H1 (cell line): ENCODE data around the gene LIMA1. TPM values are rescaled to one million over a fixed set of nuclear protein-coding genes. Genes with fewer than 3 reads are reported as not detected.

Experiments used
- CTCF ChIA-PET: fragments of 300-600 bp; sonication (Branson Sonifier 250); formaldehyde crosslinking; loops from one replicate; lab custom pipeline; 2021; ENCODE audit not compliant: partially characterized antibody; lab: Charles Lee
- POLR2A ChIA-PET: fragments of 300-600 bp; sonication (Branson Sonifier 250); formaldehyde crosslinking; loops from one replicate; lab custom pipeline; 2021; ENCODE audit warnings: inconsistent platforms; ENCODE audit not compliant: partially characterized antibody; lab: Charles Lee
- DNase-seq, 2 experiments: peaks; one replicate each; pipeline versions ENCODE4 v3.0.0 to v3.0.0-alpha.2; 2010 to 2022; ENCODE audit warnings: low spot score in 2 of 2, low read depth in 1 of 2, mixed read lengths in 1 of 2
- FAIRE-seq: peaks from 2 replicates; lab custom pipeline; 2011; peaks lifted over from hg19 to GRCh38; lab: Jason Lieb, UNC
- H2AFZ ChIP-seq: 2 replicates; pipeline ENCODE4 v1.8.1; 2012; ENCODE audit warnings: low read length, inconsistent platforms
- H2AK5ac ChIP-seq: 2 replicates; pipeline ENCODE4 v1.6.1; 2013; ENCODE audit warnings: low read depth, low read length
- H2BK120ac ChIP-seq: replicated peaks from 2 replicates; pipeline ENCODE3; 2013; ENCODE audit warnings: low read depth, low read length, inconsistent platforms
- H2BK12ac ChIP-seq: 2 replicates; pipeline ENCODE4 v1.6.1; 2013; ENCODE audit warnings: low read depth, low read length
- H2BK15ac ChIP-seq: 2 replicates; pipeline ENCODE4 v1.6.1; 2013; ENCODE audit warnings: low read length
- H2BK20ac ChIP-seq: 2 replicates; pipeline ENCODE4 v1.6.1; 2013; ENCODE audit warnings: low read length
- H2BK5ac ChIP-seq: 2 replicates; pipeline ENCODE4 v1.6.1; 2013; ENCODE audit warnings: low read depth, low read length
- H3K14ac ChIP-seq: 2 replicates; pipeline ENCODE4 v1.6.1; 2013; ENCODE audit warnings: inconsistent platforms; ENCODE audit not compliant: insufficient read length
- H3K18ac ChIP-seq: 2 replicates; pipeline ENCODE4 v1.6.1; 2013; ENCODE audit warnings: low read length; ENCODE audit errors: extremely low read depth
- H3K23ac ChIP-seq: 2 replicates; pipeline ENCODE4 v1.6.1; 2013; ENCODE audit warnings: inconsistent platforms; ENCODE audit not compliant: insufficient read length
- H3K23me2 ChIP-seq: 2 replicates; pipeline ENCODE4 v1.6.1; 2013; ENCODE audit warnings: low read depth, low read length
- H3K27ac ChIP-seq: 2 replicates; pipeline ENCODE4 v1.6.1; 2011; ENCODE audit warnings: low read depth, low read length, inconsistent platforms
- H3K27me3 ChIP-seq, 4 experiments: replicated peaks in 1 of 4; 1 replicate in 1 of 4; 2 replicates in 3 of 4; pipeline versions ENCODE4 v1.6.1 to v1.8.1; 2011 to 2013; ENCODE audit warnings: low read length in 3 of 4, mild to moderate bottlenecking in 3 of 4, inconsistent platforms in 2 of 4, mixed read lengths in 2 of 4, moderate library complexity in 1 of 4; ENCODE audit not compliant: control insufficient read depth in 3 of 4, insufficient read depth in 3 of 4; ENCODE audit errors: extremely low read depth in 1 of 4
- H3K36me3 ChIP-seq, 4 experiments: 2 replicates each; pipeline versions ENCODE4 v1.6.1 to v1.8.1; 2011 to 2013; ENCODE audit warnings: mild to moderate bottlenecking in 4 of 4, low read length in 3 of 4, moderate library complexity in 2 of 4, control low read depth in 1 of 4, inconsistent platforms in 1 of 4; ENCODE audit not compliant: insufficient read depth in 4 of 4, control insufficient read depth in 2 of 4
- H3K4ac ChIP-seq: replicated peaks from 2 replicates; pipeline ENCODE3; 2013; ENCODE audit warnings: low read length, low read depth, mixed read lengths, inconsistent platforms; ENCODE audit not compliant: insufficient read length
- H3K4me1 ChIP-seq, 4 experiments: replicated peaks in 1 of 4; 1 replicate in 1 of 4; 2 replicates in 3 of 4; pipeline versions ENCODE4 v1.6.1 to v1.8.1; 2011 to 2013; ENCODE audit warnings: low read length in 3 of 4, inconsistent platforms in 2 of 4, mixed read lengths in 1 of 4; ENCODE audit not compliant: insufficient read depth in 4 of 4, control insufficient read depth in 3 of 4
- H3K4me2 ChIP-seq, 2 experiments: 2 replicates each; pipeline versions ENCODE4 v1.6.1 to v1.8.1; 2011 to 2013; ENCODE audit warnings: low read depth in 2 of 2, low read length in 2 of 2, control low read depth in 1 of 2, inconsistent platforms in 1 of 2, mild to moderate bottlenecking in 1 of 2; ENCODE audit not compliant: insufficient read depth in 1 of 2
- H3K4me3 ChIP-seq, 4 experiments: fragments of 200-600, 300-600 bp in 1 of 4; sonication (generic), shearing (Covaris generic), sonication (Bioruptor Twin) in 1 of 4; 2 replicates each; pipeline versions ENCODE4 v1.5.1 to v1.8.1; 2011 to 2016; ENCODE audit warnings: low read length in 4 of 4, low read depth in 3 of 4, control low read depth in 2 of 4, inconsistent platforms in 2 of 4, mild to moderate bottlenecking in 2 of 4, mixed read lengths in 1 of 4, moderate library complexity in 1 of 4; ENCODE audit not compliant: insufficient read depth in 2 of 4; ENCODE audit errors: extremely low read depth in 1 of 4
- H3K56ac ChIP-seq: replicated peaks from 2 replicates; pipeline ENCODE3; 2013; ENCODE audit warnings: low read depth, mild to moderate bottlenecking, mixed read lengths, low read length, inconsistent platforms; ENCODE audit not compliant: insufficient read length
- H3K79me1 ChIP-seq: 2 replicates; pipeline ENCODE4 v1.6.1; 2013; ENCODE audit warnings: low read depth, low read length, control low read depth
- H3K79me2 ChIP-seq, 2 experiments: 2 replicates each; pipeline versions ENCODE4 v1.6.1 to v1.8.1; 2012 to 2013; ENCODE audit warnings: low read length in 2 of 2, mild to moderate bottlenecking in 2 of 2, inconsistent platforms in 1 of 2; ENCODE audit not compliant: insufficient read depth in 2 of 2, control insufficient read depth in 1 of 2
- H3K9ac ChIP-seq, 4 experiments: replicated peaks in 1 of 4; 1 replicate in 1 of 4; 2 replicates in 3 of 4; pipeline versions ENCODE4 v1.6.1 to v1.8.1; 2011 to 2013; ENCODE audit warnings: low read depth in 3 of 4, low read length in 3 of 4, control low read depth in 2 of 4, mild to moderate bottlenecking in 2 of 4, moderate library complexity in 2 of 4, inconsistent platforms in 1 of 4; ENCODE audit errors: extremely low read depth in 1 of 4
- H3K9me3 ChIP-seq, 2 experiments: 2 replicates each; pipeline versions ENCODE4 v1.6.1 to v1.8.1; 2012 to 2013; ENCODE audit warnings: mild to moderate bottlenecking in 2 of 2, moderate library complexity in 2 of 2, control low read depth in 1 of 2, inconsistent platforms in 1 of 2, low read depth in 1 of 2, low read length in 1 of 2, mixed read lengths in 1 of 2; ENCODE audit not compliant: insufficient read depth in 2 of 2
- H4K20me1 ChIP-seq, 2 experiments: replicated peaks in 1 of 2; 2 replicates each; pipeline versions ENCODE3 to v1.8.1; 2011 to 2013; ENCODE audit warnings: inconsistent platforms in 2 of 2, low read length in 2 of 2, mild to moderate bottlenecking in 1 of 2; ENCODE audit not compliant: insufficient read depth in 2 of 2, control insufficient read depth in 1 of 2
- H4K5ac ChIP-seq: 2 replicates; pipeline ENCODE4 v1.6.1; 2013; ENCODE audit warnings: low read length, low read depth, mixed read lengths, inconsistent platforms; ENCODE audit not compliant: insufficient read length
- H4K8ac ChIP-seq: 2 replicates; pipeline ENCODE4 v1.8.0; 2013; ENCODE audit warnings: mild to moderate bottlenecking, moderate library complexity, low read length, inconsistent platforms; ENCODE audit not compliant: insufficient read depth; ENCODE audit errors: extremely low read depth
- H4K91ac ChIP-seq: replicated peaks from 2 replicates; pipeline ENCODE3; 2013; ENCODE audit warnings: low read length, mixed read lengths, inconsistent platforms; ENCODE audit not compliant: insufficient read length
- ASH2L ChIP-seq: fragments of 200-600, 300-600 bp; sonication (generic); IDR thresholded peaks from one replicate; pipeline ENCODE4 v1.7.1; 2017; ENCODE audit warnings: low read length
- CREB1 ChIP-seq: IDR thresholded peaks from 2 replicates; pipeline ENCODE4 v1.6.1; 2012; ENCODE audit warnings: inconsistent platforms
- EGR1 ChIP-seq: IDR thresholded peaks from 2 replicates; pipeline ENCODE4 v1.6.1; 2011; ENCODE audit warnings: low read depth, low read length, borderline replicate concordance
- GTF2F1 ChIP-seq: IDR thresholded peaks from 2 replicates; pipeline ENCODE4 v1.6.1; 2012; ENCODE audit warnings: low read depth, low read length, improper control_type of control experiment, borderline replicate concordance
- PHF8 ChIP-seq: fragments of 200-600 bp; sonication (generic); conservative IDR thresholded peaks from 2 replicates; pipeline ENCODE4 v1.7.1; 2012; ENCODE audit warnings: low read depth, mild to moderate bottlenecking, inconsistent platforms, low read length, moderate library complexity
- POLR2AphosphoS5 ChIP-seq: IDR thresholded peaks from 2 replicates; pipeline ENCODE4 v1.6.1; 2011; ENCODE audit warnings: low read depth, low read length
- RNF2 ChIP-seq: fragments of 200-900, 300-1000 bp; sonication (generic); IDR thresholded peaks from 2 replicates; pipeline ENCODE4 v1.7.1; 2016; ENCODE audit warnings: borderline replicate concordance, low read depth, mild to moderate bottlenecking, antibody characterized with exemption, low read length; ENCODE audit not compliant: poor library complexity, severe bottlenecking; ENCODE audit errors: missing control alignments
- YY1 ChIP-seq: IDR thresholded peaks from 2 replicates; pipeline ENCODE4 v1.6.1; 2011; ENCODE audit warnings: low read depth, mild to moderate bottlenecking, low read length
- WGBS, 2 experiments: shearing (Covaris generic) in 1 of 2; methylation state at CpG; one replicate each; pipeline versions ENCODE4 v1.1.6 to v1.1.7; 2013 to 2015; ENCODE audit warnings: low lambda C conversion rate in 2 of 2, mixed read lengths in 2 of 2, inconsistent platforms in 1 of 2, low coverage in 1 of 2, missing lambda C conversion rate in 1 of 2; ENCODE audit not compliant: insufficient replicate concordance in 2 of 2, insufficient coverage in 1 of 2, insufficient read length in 1 of 2; ENCODE audit errors: extremely low coverage in 1 of 2, missing lambda C conversion rate in 1 of 2; 5-methylcytosine and 5-hydroxymethylcytosine counted together
- polyA plus RNA-seq, 7 experiments: library from polyadenylated mRNA; depleted of rRNA in 3 of 7; stranded (reverse) in 5 of 7; unstranded in 2 of 7; fragments of >200 nt in 5 of 7; fragments of 200-250 nt in 2 of 7; gene quantifications; 1 replicate in 5 of 7; 2 replicates in 1 of 7; 4 replicates in 1 of 7; pipeline versions ENCODE4 v1.2.1 to v1.2.3, GENCODE V29; 2011 to 2013; ENCODE audit warnings: missing spikeins in 2 of 7, mixed read lengths in 2 of 7
- total RNA-seq: library from RNA; stranded (reverse); fragmentation: NEBNext Ultra II Directional; extraction: Animal tissue kit (Norgen Biotek cat#: 25700); gene quantifications from 2 replicates; pipeline ENCODE4 v1.2.1, GENCODE V29; 2021
- TF ChIP-seq, protein P1 (sequence below): IDR thresholded peaks from 2 replicates; pipeline ENCODE4 v1.6.1; 2011; ENCODE audit warnings: low read length, improper control_type of control experiment

The LIMA1 gene
- total and polyA plus RNA-seq, 2 of the 8 experiments (the other 6 are each of a cell fraction or from before 2014, with no cell fraction given), result 12.7 to 47.6 TPM

DNA sequence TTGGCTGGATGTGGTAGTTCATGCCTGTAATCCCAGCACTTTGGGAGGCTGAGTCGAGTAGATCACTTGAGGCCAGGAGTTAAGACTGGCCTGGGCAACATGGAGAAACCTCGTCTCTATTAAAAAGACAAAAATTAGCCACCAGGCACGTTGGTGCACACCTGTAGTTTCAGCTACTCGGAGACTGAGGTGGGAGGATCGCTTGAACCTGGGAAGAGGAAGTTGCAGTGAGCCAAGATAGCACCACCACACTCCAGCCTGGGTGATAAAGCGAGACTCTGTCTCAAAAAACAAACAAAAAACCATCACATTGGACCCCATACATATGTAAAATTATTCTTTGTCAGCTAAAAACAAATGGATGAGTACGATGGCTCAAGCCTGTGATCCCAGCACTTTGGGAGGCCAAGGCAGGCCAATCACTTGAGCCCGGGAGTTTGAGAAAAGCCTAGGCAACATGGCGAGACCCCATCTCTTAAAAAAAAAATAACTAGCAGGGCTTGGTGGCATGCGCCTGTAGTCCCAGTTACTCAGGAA lies 43.9 kb downstream of the LIMA1 start:
- H2AK5ac ChIP-seq, result no peak overlapping the region
- H3K4me1 ChIP-seq, result no peaks in the 10 kb centered on the region
- DNase-seq, result no peak
- no peak overlapping the region for H4K8ac ChIP-seq
- H4K20me1 ChIP-seq, result no peaks in the 10 kb centered on the region
- H2BK5ac ChIP-seq, result no peak overlapping the region
- no peaks in the 10 kb centered on the region for H3K23me2 ChIP-seq
- no peak overlapping the region for H2BK120ac ChIP-seq
- no peak overlapping the region for H2BK20ac ChIP-seq
- ChIA-PET POLR2A (interaction anchor here (0.6 kb wide), 1 partner anchor 12 kb away, joined by 4 read pairs; no protein-coding TSS in a partner anchor), CTCF (no interaction called here)
- no peak overlapping the region for H4K5ac ChIP-seq
- no peak overlapping the region for H3K18ac ChIP-seq
- H3K4me3 ChIP-seq, result no peak overlapping the region
- no peak overlapping the region for H3K27ac ChIP-seq
- H2BK15ac ChIP-seq, result no peak overlapping the region
- no peak overlapping the region for H4K91ac ChIP-seq
- no peaks in the 10 kb centered on the region for H3K79me1 ChIP-seq
- H3K27me3 ChIP-seq, result no peaks in the 10 kb centered on the region
- 86% methylated on average over 10 of the region's 10 CpGs; no CpG with 5 or more reads in 1 of the 2 experiments for whole genome bisulfite sequencing, 2 experiments
- no peak overlapping the region for H2AFZ ChIP-seq
- no peak overlapping the region for H3K14ac ChIP-seq
- H3K4me2 ChIP-seq, result no peak overlapping the region
- H3K9ac ChIP-seq, result no peak overlapping the region
- H3K79me2 ChIP-seq, result no peaks in the 10 kb centered on the region
- H3K4ac ChIP-seq, result no peak overlapping the region
- H3K36me3 ChIP-seq, result no peaks in the 10 kb centered on the region
- no peak for TF ChIP-seq PHF8
- no peak for TF ChIP-seq EGR1
- TF ChIP-seq CREB1, result no peak
- no peak for TF ChIP-seq RNF2
- no peak for TF ChIP-seq GTF2F1
- TF ChIP-seq ASH2L, result no peak
- TF ChIP-seq YY1, result no peak
- TF ChIP-seq, protein P1, sequence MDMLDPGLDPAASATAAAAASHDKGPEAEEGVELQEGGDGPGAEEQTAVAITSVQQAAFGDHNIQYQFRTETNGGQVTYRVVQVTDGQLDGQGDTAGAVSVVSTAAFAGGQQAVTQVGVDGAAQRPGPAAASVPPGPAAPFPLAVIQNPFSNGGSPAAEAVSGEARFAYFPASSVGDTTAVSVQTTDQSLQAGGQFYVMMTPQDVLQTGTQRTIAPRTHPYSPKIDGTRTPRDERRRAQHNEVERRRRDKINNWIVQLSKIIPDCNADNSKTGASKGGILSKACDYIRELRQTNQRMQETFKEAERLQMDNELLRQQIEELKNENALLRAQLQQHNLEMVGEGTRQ, result no peak
- no peak for TF ChIP-seq POLR2AphosphoS5
- FAIRE-seq, result no peak
- no peak overlapping the region for H3K56ac ChIP-seq
- H2BK12ac ChIP-seq, result no peak overlapping the region
- H3K9me3 ChIP-seq, result no peaks in the 10 kb centered on the region
- no peak overlapping the region for H3K23ac ChIP-seq
